Kidney epithelial cell (primary cell): ENCODE results near the gene AADACL2. TPM values are rescaled to one million over a fixed set of nuclear protein-coding genes. Genes with fewer than 3 reads are reported as not detected.

Source experiments
- DNase-seq: peaks from one replicate; pipeline ENCODE4 v3.0.0-alpha.2; 2010; ENCODE audit warnings: low read depth
- H3K27me3 ChIP-seq: 2 replicates; pipeline ENCODE4 v1.6.0; 2011; ENCODE audit warnings: low read length; ENCODE audit not compliant: control insufficient read depth, insufficient read depth
- H3K36me3 ChIP-seq: 2 replicates; pipeline ENCODE4 v1.5.1; 2011; ENCODE audit warnings: low read length; ENCODE audit not compliant: control insufficient read depth, insufficient read depth
- H3K4me3 ChIP-seq: 2 replicates; pipeline ENCODE4 v1.5.1; 2011; ENCODE audit warnings: low read depth, mild to moderate bottlenecking, control low read depth, low read length
- total RNA-seq: library from RNA; depleted of rRNA; stranded (reverse); fragments of >200 nt; gene quantifications from 2 replicates; pipeline ENCODE4 v1.2.3, GENCODE V29; 2015
- TF ChIP-seq, protein P1 (sequence below): IDR thresholded peaks from 2 replicates; pipeline ENCODE4 v1.5.1; 2011; ENCODE audit warnings: mild to moderate bottlenecking, moderate library complexity, low read length, control low read depth, inconsistent platforms; ENCODE audit not compliant: insufficient read depth, poor library complexity, severe bottlenecking

Gene AADACL2
- total RNA-seq, 1 donor from 2014 or later, result not detected

GRCh38 chr3:151724576-151725562 is 8.9 kb upstream of the AADACL2 start:
- Histone ChIP-seq H3K4me3 (no peak overlapping the region), H3K36me3 (no peaks in the 10 kb centered on the region), H3K27me3 (no peaks in the 10 kb centered on the region)
- TF ChIP-seq, protein P1, sequence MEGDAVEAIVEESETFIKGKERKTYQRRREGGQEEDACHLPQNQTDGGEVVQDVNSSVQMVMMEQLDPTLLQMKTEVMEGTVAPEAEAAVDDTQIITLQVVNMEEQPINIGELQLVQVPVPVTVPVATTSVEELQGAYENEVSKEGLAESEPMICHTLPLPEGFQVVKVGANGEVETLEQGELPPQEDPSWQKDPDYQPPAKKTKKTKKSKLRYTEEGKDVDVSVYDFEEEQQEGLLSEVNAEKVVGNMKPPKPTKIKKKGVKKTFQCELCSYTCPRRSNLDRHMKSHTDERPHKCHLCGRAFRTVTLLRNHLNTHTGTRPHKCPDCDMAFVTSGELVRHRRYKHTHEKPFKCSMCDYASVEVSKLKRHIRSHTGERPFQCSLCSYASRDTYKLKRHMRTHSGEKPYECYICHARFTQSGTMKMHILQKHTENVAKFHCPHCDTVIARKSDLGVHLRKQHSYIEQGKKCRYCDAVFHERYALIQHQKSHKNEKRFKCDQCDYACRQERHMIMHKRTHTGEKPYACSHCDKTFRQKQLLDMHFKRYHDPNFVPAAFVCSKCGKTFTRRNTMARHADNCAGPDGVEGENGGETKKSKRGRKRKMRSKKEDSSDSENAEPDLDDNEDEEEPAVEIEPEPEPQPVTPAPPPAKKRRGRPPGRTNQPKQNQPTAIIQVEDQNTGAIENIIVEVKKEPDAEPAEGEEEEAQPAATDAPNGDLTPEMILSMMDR, result no peak
- no peak for DNase-seq

- TF ChIP-seq, protein P1, result no peak
Measured at GRCh38 chr3:151726016-151726415, 7.7 kb upstream of the AADACL2 start.

DNA sequence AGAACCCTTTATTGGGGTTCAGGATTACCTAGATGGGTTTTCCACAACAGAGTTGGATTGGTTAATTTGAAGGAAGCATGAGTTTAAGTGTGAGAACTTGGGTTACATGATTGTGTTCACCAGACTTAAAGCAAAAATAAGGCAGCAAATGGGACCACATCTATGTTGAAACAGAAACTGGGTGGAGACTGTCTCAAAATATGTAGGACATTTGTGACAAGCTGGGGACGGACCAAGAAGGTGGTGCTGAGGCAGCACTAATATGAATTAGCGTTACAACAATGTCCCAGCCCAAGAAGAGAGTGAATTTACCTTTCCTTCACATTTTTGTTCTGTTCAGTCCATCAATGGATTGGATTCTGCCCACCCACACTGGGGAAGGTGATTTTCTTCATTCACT is 866 bp upstream of the AADACL2 start:
- no peak for DNase-seq
- H3K36me3 ChIP-seq, result no peaks in the 10 kb centered on the region
- H3K4me3 ChIP-seq, result no peak overlapping the region
- H3K27me3 ChIP-seq, result no peaks in the 10 kb centered on the region
- TF ChIP-seq, protein P1, result no peak

More at GRCh38 chr3:151726016-151726415, 7.7 kb upstream of the AADACL2 start:
- no peak overlapping the region for H3K4me3 ChIP-seq
- H3K27me3 ChIP-seq, result no peaks in the 10 kb centered on the region
- no peak for DNase-seq
- no peaks in the 10 kb centered on the region for H3K36me3 ChIP-seq

GRCh38 chr3:151740581-151740980 is 6.9 kb downstream of the AADACL2 start:
- no peak for DNase-seq
- TF ChIP-seq, protein P1, result no peak
- H3K36me3 ChIP-seq, result no peaks in the 10 kb centered on the region

DNA sequence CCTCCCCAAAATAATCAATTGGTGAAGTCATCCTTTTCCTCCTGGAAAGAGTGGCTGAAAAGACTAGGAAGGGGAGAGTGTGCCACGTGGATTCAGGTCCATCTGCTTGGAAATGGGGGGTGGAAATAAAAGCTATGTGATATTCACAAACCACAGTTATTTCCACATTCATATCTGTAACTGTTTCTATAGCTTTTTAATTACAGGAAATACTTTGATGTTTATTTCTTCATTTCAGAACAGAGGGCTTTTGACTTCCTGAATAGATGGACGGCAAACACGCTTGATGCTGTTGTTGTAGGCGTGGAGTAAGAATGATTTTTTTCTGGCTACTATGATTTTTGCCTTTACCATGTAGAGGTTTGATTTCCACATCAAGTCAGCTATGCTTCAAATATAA is 10.1 kb downstream of the AADACL2 start:
- Histone ChIP-seq H3K36me3 (no peaks in the 10 kb centered on the region), H3K4me3 (no peak overlapping the region), H3K27me3 (no peaks in the 10 kb centered on the region)
- DNase-seq, result no peak
- TF ChIP-seq, protein P1, result no peak

More at GRCh38 chr3:151740581-151740980, 6.9 kb downstream of the AADACL2 start:
- Histone ChIP-seq H3K4me3 (no peak overlapping the region), H3K27me3 (no peaks in the 10 kb centered on the region)
